Esophagus muscularis mucosa (tissue), 4 donors: ENCODE results near the gene KAT7. TPM values are rescaled to one million over a fixed set of nuclear protein-coding genes. Genes with fewer than 3 reads are reported as not detected.

Source experiments
- DNase-seq: peaks from one replicate; pipeline ENCODE4 v3.0.0-alpha.2; 2017; ENCODE audit errors: extremely low spot score
- H3K27ac ChIP-seq, 4 donors: fragments of 200-600 bp; sonication (generic); replicated peaks in 1 of 4; 1 replicate in 3 of 4; 2 replicates in 1 of 4; pipeline ENCODE4 v1.5.1; 2016 to 2019; ENCODE audit warnings: mild to moderate bottlenecking in 1 of 4
- H3K27me3 ChIP-seq, 4 donors: fragments of 200-600 bp; sonication (generic); one replicate each; pipeline versions ENCODE4 v1.5.1 to v1.6.0; 2016 to 2019
- H3K36me3 ChIP-seq, 4 donors: fragments of 200-600 bp; sonication (generic); one replicate each; pipeline ENCODE4 v1.5.1; 2016 to 2019
- H3K4me1 ChIP-seq, 4 donors: fragments of 200-600 bp; sonication (generic); one replicate each; pipeline ENCODE4 v1.5.1; 2016 to 2019
- H3K4me3 ChIP-seq, 4 donors: fragments of 200-600 bp; sonication (generic); 1 replicate in 2 of 4; 2 replicates in 2 of 4; pipeline ENCODE4 v1.5.1; 2016 to 2019; ENCODE audit warnings: mild to moderate bottlenecking in 4 of 4, moderate library complexity in 1 of 4
- H3K9me3 ChIP-seq, 4 donors: fragments of 200-600 bp; sonication (generic); 1 replicate in 3 of 4; 2 replicates in 1 of 4; pipeline ENCODE4 v1.5.1; 2016 to 2019
- EP300 ChIP-seq: sonication (generic); formaldehyde crosslinking; IDR thresholded peaks from one replicate; pipeline ENCODE4 v1.6.1; 2017; ENCODE audit warnings: antibody characterized with exemption
- POLR2A ChIP-seq: fragments of 450-650 bp; IDR thresholded peaks from one replicate; pipeline ENCODE4 v1.6.1; 2017; ENCODE audit warnings: antibody characterized with exemption, moderate library complexity, mild to moderate bottlenecking, low read depth
- POLR2AphosphoS5 ChIP-seq, 2 donors: sonication (generic); formaldehyde crosslinking; IDR thresholded peaks; one replicate each; pipeline ENCODE4 v1.6.1; 2017; ENCODE audit warnings: antibody characterized with exemption in 2 of 2
- WGBS: methylation state at CpG from one replicate; pipeline ENCODE4 v1.1.5; 2018; 5-methylcytosine and 5-hydroxymethylcytosine counted together
- intact Hi-C: fragments of 100-400 bp; cut with DNase I; formaldehyde crosslinking; loops from one replicate; pipeline ENCODE4 v1.15.1; 2023
- total RNA-seq, 4 donors: library from RNA; depleted of rRNA; stranded (reverse); fragments of >200 nt; gene quantifications; one replicate each; pipeline versions ENCODE4 v1.1.0 to v1.2.1, GENCODE V29; 2016
- TF ChIP-seq, protein P1 (sequence below), 3 experiments: fragments of 200-600 bp in 2 of 3; fragments of 450-650 bp in 1 of 3; sonication (generic) in 2 of 3; IDR thresholded peaks; one replicate each; pipeline ENCODE4 v1.5.1; 2017 to 2019; ENCODE audit warnings: antibody characterized with exemption in 3 of 3, mild to moderate bottlenecking in 2 of 3, moderate library complexity in 1 of 3

Gene KAT7
- total RNA-seq, 4 donors from 2014 or later: 29.5 to 48.1 (median 43.4) TPM

DNA sequence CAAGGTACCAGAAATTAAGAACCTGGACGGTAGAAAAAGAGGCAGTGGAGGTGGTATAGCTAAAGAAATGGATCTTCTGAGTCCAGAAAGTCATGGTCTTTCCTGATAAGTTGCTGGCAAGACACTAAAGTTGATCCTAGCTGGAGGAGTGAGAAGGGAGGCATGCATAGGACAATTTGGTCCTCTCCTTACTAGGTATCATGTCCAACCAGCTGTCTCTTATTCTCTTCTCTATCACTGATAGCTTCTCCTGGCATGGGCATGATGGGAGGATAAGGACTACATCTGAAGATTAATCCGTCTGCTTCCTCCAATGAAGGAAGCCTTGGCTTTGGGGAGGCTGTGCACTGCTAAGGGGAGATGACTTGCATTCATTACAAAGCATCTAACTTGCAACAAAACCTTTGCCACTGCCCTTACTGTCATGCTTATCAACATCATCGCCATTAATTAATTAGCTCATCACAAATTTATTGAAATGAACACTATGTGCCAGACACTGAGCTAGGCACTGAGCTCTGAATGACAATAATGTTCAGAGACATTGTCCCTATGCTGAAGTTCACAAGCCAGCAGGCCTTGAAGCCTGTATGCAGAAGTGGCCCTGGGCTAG, 21.5 kb upstream of the KAT7 start:
- WGBS: 68% methylated on average over 3 of the region's 3 CpGs
- TF ChIP-seq, protein P1, sequence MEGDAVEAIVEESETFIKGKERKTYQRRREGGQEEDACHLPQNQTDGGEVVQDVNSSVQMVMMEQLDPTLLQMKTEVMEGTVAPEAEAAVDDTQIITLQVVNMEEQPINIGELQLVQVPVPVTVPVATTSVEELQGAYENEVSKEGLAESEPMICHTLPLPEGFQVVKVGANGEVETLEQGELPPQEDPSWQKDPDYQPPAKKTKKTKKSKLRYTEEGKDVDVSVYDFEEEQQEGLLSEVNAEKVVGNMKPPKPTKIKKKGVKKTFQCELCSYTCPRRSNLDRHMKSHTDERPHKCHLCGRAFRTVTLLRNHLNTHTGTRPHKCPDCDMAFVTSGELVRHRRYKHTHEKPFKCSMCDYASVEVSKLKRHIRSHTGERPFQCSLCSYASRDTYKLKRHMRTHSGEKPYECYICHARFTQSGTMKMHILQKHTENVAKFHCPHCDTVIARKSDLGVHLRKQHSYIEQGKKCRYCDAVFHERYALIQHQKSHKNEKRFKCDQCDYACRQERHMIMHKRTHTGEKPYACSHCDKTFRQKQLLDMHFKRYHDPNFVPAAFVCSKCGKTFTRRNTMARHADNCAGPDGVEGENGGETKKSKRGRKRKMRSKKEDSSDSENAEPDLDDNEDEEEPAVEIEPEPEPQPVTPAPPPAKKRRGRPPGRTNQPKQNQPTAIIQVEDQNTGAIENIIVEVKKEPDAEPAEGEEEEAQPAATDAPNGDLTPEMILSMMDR (IDR thresholded peaks at IDR 0.05): no peak
- TF ChIP-seq POLR2A (no peak), POLR2AphosphoS5 (IDR thresholded peaks at IDR 0.05) (no peak), EP300 (no peak)
- Histone ChIP-seq H3K27ac (no peak overlapping the region), H3K9me3 (no peaks in the 10 kb centered on the region), H3K4me1 (peaks cover 10 to 25% (median 22%) of the 10 kb centered on the region in 4 donors), H3K4me3 (no peak overlapping the region), H3K36me3 (no peaks in the 10 kb centered on the region), H3K27me3 (no peaks in the 10 kb centered on the region)
- DNase-seq: no peak
- intact Hi-C loops: no loop called here

DNA sequence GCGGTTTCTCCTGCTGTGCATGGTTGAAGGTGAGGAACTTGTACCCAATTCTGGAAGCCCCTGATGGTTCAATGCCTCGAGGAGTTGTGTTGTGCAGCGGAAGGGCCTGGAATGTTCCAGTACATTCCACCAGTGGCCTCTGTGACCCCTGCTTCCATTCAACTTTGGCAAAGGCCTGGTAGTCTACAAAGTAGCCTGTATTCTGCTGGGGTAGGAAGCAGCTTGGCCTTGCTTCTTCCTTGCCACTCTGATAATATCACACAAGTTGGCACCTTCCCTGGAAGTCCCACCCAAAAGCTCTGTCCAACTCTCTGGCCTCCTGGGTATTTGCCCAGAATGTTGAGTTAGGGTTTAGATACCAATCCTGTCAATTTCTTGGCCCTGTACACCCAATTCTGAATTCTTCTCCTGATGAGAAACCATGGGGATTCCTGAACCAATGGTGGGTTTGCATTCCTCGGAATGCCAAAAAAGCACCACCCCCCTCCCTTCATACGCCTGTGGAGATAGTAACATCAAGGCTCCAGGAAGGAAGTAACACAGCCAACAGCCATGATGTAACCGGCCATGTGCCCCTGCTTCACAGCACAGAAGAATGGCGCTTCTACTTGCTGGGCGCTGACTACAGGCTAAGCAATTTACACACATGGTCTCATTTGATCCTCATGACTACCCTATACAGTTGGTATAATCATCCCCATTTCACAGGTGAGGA, 12.8 kb upstream of the KAT7 start:
- Histone ChIP-seq H3K36me3 (no peaks in the 10 kb centered on the region), H3K4me1 (peaks cover 24 to 54% (median 51%) of the 10 kb centered on the region in 4 donors), H3K27ac (peak overlapping the region; percentile 78 to 86 (median 83)), H3K4me3 (no peak overlapping the region), H3K9me3 (no peaks in the 10 kb centered on the region), H3K27me3 (no peaks in the 10 kb centered on the region)
- WGBS: 84% methylated on average over 6 of the region's 8 CpGs
- intact Hi-C loops: no loop called here
- TF ChIP-seq POLR2AphosphoS5 (IDR thresholded peaks at IDR 0.05): peak; percentile 30 to 44
- TF ChIP-seq, protein P1 (IDR thresholded peaks at IDR 0.05): no peak
- TF ChIP-seq POLR2A: no peak
- no peak for DNase-seq

DNA sequence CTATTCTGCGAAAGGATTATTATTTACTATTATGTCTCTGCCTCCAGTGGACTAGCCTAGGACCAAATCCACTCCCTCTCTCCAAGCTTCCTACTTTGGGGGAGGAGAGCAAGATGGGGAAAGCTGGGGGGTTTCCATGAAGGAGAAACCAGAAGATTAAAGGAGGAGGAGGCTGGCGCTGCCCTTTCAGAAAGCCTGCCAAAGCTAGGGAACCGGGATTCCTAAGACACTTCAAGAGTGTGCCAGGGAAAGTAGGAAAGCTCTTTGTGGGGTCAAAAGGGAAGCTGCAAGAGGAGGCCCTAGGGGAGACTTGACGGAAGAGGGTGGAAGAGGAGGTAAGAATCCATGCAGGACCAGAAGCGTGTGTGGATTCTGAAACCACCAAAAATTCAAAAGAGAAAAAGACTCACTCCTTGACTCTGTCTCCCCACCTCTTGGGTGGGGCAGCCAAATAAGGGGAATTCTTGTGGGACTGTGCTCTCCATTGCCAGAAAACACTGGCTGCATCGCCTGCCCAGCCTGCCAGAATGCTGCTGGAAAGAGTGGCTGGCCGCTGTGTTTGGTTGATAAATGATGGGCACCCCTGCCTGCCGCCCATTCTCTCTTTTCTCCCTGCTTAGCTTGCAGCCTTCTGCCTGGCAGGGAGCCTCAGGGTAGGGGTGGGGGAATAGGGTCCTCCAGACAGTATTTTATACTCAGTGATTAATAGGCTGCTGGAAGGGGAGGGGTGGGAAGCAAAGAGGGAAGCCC, 11.8 kb upstream of the KAT7 start:
- H3K27ac ChIP-seq: peak overlapping the region; percentile 78 to 86 (median 83)
- DNase-seq: no peak

DNA sequence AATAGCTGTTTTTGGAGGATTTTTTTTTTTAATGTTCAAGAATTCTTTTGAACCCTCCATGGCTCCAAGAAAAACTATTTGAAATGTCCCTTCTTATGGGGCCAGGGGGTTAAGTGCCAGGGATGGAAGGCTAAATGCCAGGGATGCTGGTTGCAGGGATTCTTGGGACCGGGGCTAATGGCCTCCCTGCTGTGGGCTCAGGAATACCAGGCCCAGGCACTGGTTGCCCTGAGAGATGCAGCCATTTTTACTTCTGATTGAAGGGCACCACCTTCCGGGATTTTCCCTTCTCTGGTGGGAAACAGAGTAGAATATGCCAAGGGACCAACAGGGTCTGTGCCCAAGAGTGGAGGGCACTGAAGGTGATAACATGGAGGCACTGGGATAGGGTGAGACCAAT, 10.9 kb upstream of the KAT7 start:
- no peak for DNase-seq
- TF ChIP-seq POLR2AphosphoS5 (IDR thresholded peaks at IDR 0.05): no peak
- TF ChIP-seq EP300: no peak
- TF ChIP-seq, protein P1 (IDR thresholded peaks at IDR 0.05): no peak
- TF ChIP-seq POLR2A: no peak
- intact Hi-C loops: no loop called here
- peak overlapping the region; percentile 78 to 86 (median 83) for H3K27ac ChIP-seq
- no peaks in the 10 kb centered on the region for H3K36me3 ChIP-seq
- no peaks in the 10 kb centered on the region for H3K9me3 ChIP-seq
- H3K4me3 ChIP-seq: no peak overlapping the region
- peaks cover 24 to 64% (median 55%) of the 10 kb centered on the region in 4 donors for H3K4me1 ChIP-seq
- no peaks in the 10 kb centered on the region for H3K27me3 ChIP-seq
- WGBS: 69% methylated on average over 2 of the region's 2 CpGs

More for the DNA sequence above, 11.8 kb upstream of the KAT7 start:
- H3K9me3 ChIP-seq: no peaks in the 10 kb centered on the region
- H3K36me3 ChIP-seq: no peaks in the 10 kb centered on the region
- H3K4me3 ChIP-seq: peak overlapping the region in 3 of 4 donors; percentile 2 to 21 (median 5)
- peaks cover 24 to 58% (median 52%) of the 10 kb centered on the region in 4 donors for H3K4me1 ChIP-seq
- intact Hi-C loops: no loop called here
- WGBS: 15% methylated on average over 8 of the region's 8 CpGs
- no peaks in the 10 kb centered on the region for H3K27me3 ChIP-seq
- no peak for TF ChIP-seq EP300
- peak; percentile 29 to 41 for TF ChIP-seq POLR2AphosphoS5 (IDR thresholded peaks at IDR 0.05)
- no peak for TF ChIP-seq POLR2A
